A549 treated with AZD2906 at 1 μM for 4 hours (cell line): ENCODE measurements around the gene LPGAT1. TPM values are rescaled to one million over a fixed set of nuclear protein-coding genes. Genes with fewer than 3 reads are reported as not detected.

Experiments used
- total RNA-seq: library from RNA; stranded (reverse); fragments of 200-300 nt; extraction: Qiagen RNA extraction; gene quantifications from 5 replicates; pipeline ENCODE4 v1.2.3, GENCODE V29; 2022

The LPGAT1 gene, protein sequence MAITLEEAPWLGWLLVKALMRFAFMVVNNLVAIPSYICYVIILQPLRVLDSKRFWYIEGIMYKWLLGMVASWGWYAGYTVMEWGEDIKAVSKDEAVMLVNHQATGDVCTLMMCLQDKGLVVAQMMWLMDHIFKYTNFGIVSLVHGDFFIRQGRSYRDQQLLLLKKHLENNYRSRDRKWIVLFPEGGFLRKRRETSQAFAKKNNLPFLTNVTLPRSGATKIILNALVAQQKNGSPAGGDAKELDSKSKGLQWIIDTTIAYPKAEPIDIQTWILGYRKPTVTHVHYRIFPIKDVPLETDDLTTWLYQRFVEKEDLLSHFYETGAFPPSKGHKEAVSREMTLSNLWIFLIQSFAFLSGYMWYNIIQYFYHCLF
- total RNA-seq = 19.8 to 29.3 TPM (median 26.9 TPM) in 5 replicates

DNA sequence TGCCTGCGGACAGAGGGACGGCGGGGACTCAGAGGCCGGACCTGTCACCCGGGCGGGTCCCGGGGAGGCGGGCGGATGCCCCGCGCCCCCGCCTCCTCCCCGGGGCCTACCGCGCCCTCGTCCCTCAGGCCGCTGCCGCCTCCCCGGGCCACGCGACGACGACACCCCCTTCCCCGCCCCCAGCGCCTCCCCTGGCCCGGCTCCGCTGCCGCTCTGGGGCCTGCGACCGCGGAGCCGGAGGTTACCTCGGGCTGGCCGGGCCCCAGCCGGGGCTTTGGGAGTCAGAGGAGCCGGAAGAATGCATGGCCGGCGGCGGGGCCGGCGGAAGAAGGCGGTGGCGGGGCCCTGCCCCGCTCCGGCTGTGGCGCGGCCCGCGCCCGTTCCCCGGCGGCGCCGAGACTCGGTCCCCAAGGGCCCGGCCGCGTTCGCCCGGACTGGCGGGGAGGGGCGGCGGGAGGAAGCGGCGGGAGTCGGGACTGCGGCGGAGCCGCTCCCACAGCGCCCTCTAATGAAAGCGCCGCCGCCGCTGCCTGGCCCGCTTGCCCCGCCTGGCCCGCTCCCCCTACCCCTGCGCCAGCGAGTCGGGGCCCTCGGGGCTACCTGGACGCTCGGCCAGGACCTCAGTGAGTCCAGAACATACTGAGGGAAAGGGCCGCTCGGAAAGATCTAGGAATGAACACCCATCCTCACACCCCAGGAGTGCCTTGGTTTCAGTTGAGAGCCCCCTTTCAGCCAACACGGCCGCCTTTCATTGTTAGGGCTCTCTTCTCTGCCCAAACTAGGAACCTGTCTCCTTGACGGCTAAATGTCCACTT lies at the start of gene LPGAT1:
TSS of gene LPGAT1 (minus strand) at position 436 of the 815 bp plus-strand sequence. CDS start 1,467 bp downstream, outside the sequence.

Other genes starting within 250 kb of the LPGAT1 start
- gene NEK2, start 155.1 kb downstream of the LPGAT1 start, total RNA-seq = 33.4 to 51.2 TPM (median 40.0 TPM) in 5 replicates
- gene INTS7, start 204.8 kb upstream of the LPGAT1 start, total RNA-seq = 16.6 to 19.7 TPM (median 17.1 TPM) in 5 replicates
- 16.2 to 20.7 TPM (median 17.6 TPM) in 5 replicates for gene DTL, start 205.0 kb upstream of the LPGAT1 start, total RNA-seq